ENCODE data around the gene SYT11.

SYT11 gene

DNA sequence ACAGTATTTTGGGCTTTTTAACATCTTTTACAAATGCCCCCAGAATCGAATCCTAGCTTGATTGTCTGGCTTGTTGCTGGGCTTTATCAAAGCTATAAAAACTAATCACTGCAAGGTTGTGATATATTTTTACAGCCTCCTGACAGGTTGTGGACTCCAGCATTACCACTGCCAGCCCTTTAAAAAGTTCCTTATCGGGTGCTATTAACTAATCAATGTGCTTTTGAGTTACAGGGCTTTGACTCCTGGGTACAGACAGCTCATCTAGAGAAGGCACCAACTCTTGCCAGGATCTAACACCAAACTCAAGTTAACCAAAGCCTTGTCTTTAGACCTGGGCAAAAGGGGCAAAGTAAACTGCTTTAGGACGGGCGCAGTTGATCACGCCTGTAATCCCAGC lies 19.0 kb upstream of the SYT11 start:
- Histone ChIP-seq H3K9ac (ENCODE audit: low read depth, low read length) (no peak overlapping the region), H2AFZ (ENCODE audit: low read depth, low read length) (no peak overlapping the region), H3K27me3 (ENCODE audit: insufficient read depth, low read length, poor library complexity) (no peaks in the 10 kb centered on the region), H3K79me2 (ENCODE audit: insufficient read depth, low read length) (peaks cover 77% of the 10 kb centered on the region), H3K36me3 (ENCODE audit: insufficient read depth, low read length) (peaks cover 31% of the 10 kb centered on the region), H3K4me2 (ENCODE audit: insufficient read depth, low read length) (no peak overlapping the region), H4K20me1 (ENCODE audit: insufficient read depth, low read length) (peaks cover 21% of the 10 kb centered on the region; the same call in 1 of the 2 replicates), H3K4me1 (ENCODE audit: insufficient read depth, low read length) (no peaks in the 10 kb centered on the region), H3K27ac (ENCODE audit: low read length) (no peak overlapping the region), H3K9me3 (ENCODE audit: insufficient read depth, low read length, severe bottlenecking) (no peaks in the 10 kb centered on the region), H3K4me3 (ENCODE audit: low read depth in 1 of 2, low read length in 2 of 2) (no peak overlapping the region)
- no peak for DNase-seq
- ATAC-seq (ENCODE audit: insufficient read depth, low read depth): no peak
- TF ChIP-seq CTCF (IDR thresholded peaks at IDR 0.05; ENCODE audit: borderline replicate concordance, extremely low read depth, low read length, poor library complexity, severe bottlenecking): no peak
- no peak for TF ChIP-seq EZH2 (IDR thresholded peaks at IDR 0.05; ENCODE audit: borderline replicate concordance, low read depth, low read length, severe bottlenecking)

DNA sequence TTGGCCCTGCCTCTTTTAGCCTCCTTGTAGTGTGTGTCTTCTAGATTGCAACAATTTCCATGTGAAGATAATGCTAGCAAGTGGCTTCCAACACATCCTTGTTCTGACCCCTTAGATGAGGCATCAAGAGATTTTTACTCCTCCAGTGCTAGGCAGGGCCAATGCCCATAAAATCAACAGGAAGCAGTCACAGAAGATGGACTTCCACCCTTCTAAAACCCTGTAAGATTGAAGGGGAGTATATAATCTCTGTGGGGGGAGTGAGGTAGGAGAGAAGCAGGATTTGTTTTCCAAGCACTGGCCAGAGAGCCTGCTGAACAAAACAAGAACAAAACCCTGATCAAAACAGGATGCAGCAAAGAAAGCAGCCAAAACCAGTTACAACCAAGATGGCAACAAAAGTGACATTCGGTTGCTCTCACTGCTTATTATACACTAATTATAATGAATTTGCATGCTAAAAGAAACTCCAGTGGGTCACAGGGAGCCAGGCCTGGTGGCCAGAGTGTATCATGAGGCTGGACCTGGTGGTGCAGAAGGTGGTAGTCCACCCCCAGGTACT lies 14.4 kb upstream of the SYT11 start:
- no peak overlapping the region for H3K4me3 ChIP-seq (ENCODE audit: low read depth in 1 of 2, low read length in 2 of 2)
- DNase-seq (no peak), ATAC-seq (ENCODE audit: insufficient read depth, low read depth) (no peak)
- no peak overlapping the region for H3K4me2 ChIP-seq (ENCODE audit: insufficient read depth, low read length)
- no peaks in the 10 kb centered on the region for H3K9me3 ChIP-seq (ENCODE audit: insufficient read depth, low read length, severe bottlenecking)
- peaks cover 93% of the 10 kb centered on the region for H3K79me2 ChIP-seq (ENCODE audit: insufficient read depth, low read length)
- no peak overlapping the region for H2AFZ ChIP-seq (ENCODE audit: low read depth, low read length)
- H3K27me3 ChIP-seq (ENCODE audit: insufficient read depth, low read length, poor library complexity): no peaks in the 10 kb centered on the region
- peaks cover 8% of the 10 kb centered on the region for H3K4me1 ChIP-seq (ENCODE audit: insufficient read depth, low read length)
- H3K27ac ChIP-seq (ENCODE audit: low read length): no peak overlapping the region
- no peak overlapping the region for H3K9ac ChIP-seq (ENCODE audit: low read depth, low read length)
- peaks cover 28% of the 10 kb centered on the region; the same call in 1 of the 2 replicates for H4K20me1 ChIP-seq (ENCODE audit: insufficient read depth, low read length)
- no peak for TF ChIP-seq EZH2 (IDR thresholded peaks at IDR 0.05; ENCODE audit: borderline replicate concordance, low read depth, low read length, severe bottlenecking)
- TF ChIP-seq CTCF (IDR thresholded peaks at IDR 0.05; ENCODE audit: borderline replicate concordance, extremely low read depth, low read length, poor library complexity, severe bottlenecking): no peak
- peaks cover 50% of the 10 kb centered on the region for H3K36me3 ChIP-seq (ENCODE audit: insufficient read depth, low read length)

- DNase-seq (no peak), ATAC-seq (ENCODE audit: insufficient read depth, low read depth) (peak; percentile 31; the same call in 1 of the 3 replicates)
- Histone ChIP-seq H3K9ac (ENCODE audit: low read depth, low read length) (no peak overlapping the region), H3K9me3 (ENCODE audit: insufficient read depth, low read length, severe bottlenecking) (no peaks in the 10 kb centered on the region), H3K4me2 (ENCODE audit: insufficient read depth, low read length) (no peak overlapping the region), H3K27ac (ENCODE audit: low read length) (no peak overlapping the region; the same call in 1 of the 2 replicates), H3K4me3 (ENCODE audit: low read depth in 1 of 2, low read length in 2 of 2) (no peak overlapping the region), H4K20me1 (ENCODE audit: insufficient read depth, low read length) (peaks cover 26% of the 10 kb centered on the region; the same call in 1 of the 2 replicates), H3K36me3 (ENCODE audit: insufficient read depth, low read length) (peaks cover 62% of the 10 kb centered on the region), H3K27me3 (ENCODE audit: insufficient read depth, low read length, poor library complexity) (no peaks in the 10 kb centered on the region), H3K4me1 (ENCODE audit: insufficient read depth, low read length) (peaks cover 20% of the 10 kb centered on the region), H2AFZ (ENCODE audit: low read depth, low read length) (no peak overlapping the region), H3K79me2 (ENCODE audit: insufficient read depth, low read length) (peaks cover 94% of the 10 kb centered on the region)
- TF ChIP-seq CTCF (IDR thresholded peaks at IDR 0.05; ENCODE audit: borderline replicate concordance, extremely low read depth, low read length, poor library complexity, severe bottlenecking): no peak
- no peak for TF ChIP-seq EZH2 (IDR thresholded peaks at IDR 0.05; ENCODE audit: borderline replicate concordance, low read depth, low read length, severe bottlenecking)
Observed at GRCh38 chr1:155847823-155848529, 11.4 kb upstream of the SYT11 start.

Data from DND-41 (cell line).